ENCODE measurements around the gene ZNF865. TPM values are rescaled to one million over a fixed set of nuclear protein-coding genes. Genes with fewer than 3 reads are reported as not detected.

ZNF865 gene
- total RNA-seq, 3 donors from 2014 or later = 12.7 to 18.5 (median 13.2) TPM

- intact Hi-C loops (cut with DNase I, micrococcal nuclease) = no loop called here
- Histone ChIP-seq H3K4me3 (no peak overlapping the region), H3K9me3 (no peaks in the 10 kb centered on the region), H3K4me1 (ENCODE audit: low read depth) (peaks cover 8% of the 10 kb centered on the region), H3K36me3 (ENCODE audit: low read depth) (no peaks in the 10 kb centered on the region)
- peak; percentile 96 to 98 (median 97) for DNase-seq
- ATAC-seq = peak; percentile 97
- TF ChIP-seq CTCF (IDR thresholded peaks at IDR 0.05) = no peak
These were observed 18.3 kb upstream of the ZNF865 start for GRCh38 chr19:55586976-55587668.

GRCh38 chr19:55588738-55589137 is 16.7 kb upstream of the ZNF865 start:
- Histone ChIP-seq H3K9me3 (no peaks in the 10 kb centered on the region), H3K36me3 (ENCODE audit: low read depth) (no peaks in the 10 kb centered on the region), H3K4me1 (ENCODE audit: low read depth) (peaks cover 8% of the 10 kb centered on the region), H3K4me3 (no peak overlapping the region)
- no peak for TF ChIP-seq CTCF (IDR thresholded peaks at IDR 0.05)
- intact Hi-C loops (cut with DNase I, micrococcal nuclease) = no loop called here
- ATAC-seq (no peak), DNase-seq (no peak)

- no peak for TF ChIP-seq CTCF (IDR thresholded peaks at IDR 0.05)
- Histone ChIP-seq H3K4me1 (ENCODE audit: low read depth) (peaks cover 8% of the 10 kb centered on the region), H3K9me3 (no peaks in the 10 kb centered on the region), H3K4me3 (no peak overlapping the region), H3K36me3 (ENCODE audit: low read depth) (no peaks in the 10 kb centered on the region)
- ATAC-seq (no peak), DNase-seq (no peak)
- intact Hi-C loops (cut with DNase I, micrococcal nuclease) = no loop called here
These were observed 15.3 kb upstream of the ZNF865 start for GRCh38 chr19:55590109-55590508.

GRCh38 chr19:55590617-55591016 is 14.8 kb upstream of the ZNF865 start:
- Histone ChIP-seq H3K4me1 (ENCODE audit: low read depth) (peaks cover 8% of the 10 kb centered on the region), H3K36me3 (ENCODE audit: low read depth) (no peaks in the 10 kb centered on the region), H3K4me3 (no peak overlapping the region), H3K9me3 (no peaks in the 10 kb centered on the region)
- DNase-seq (peak in 1 of 3 donors; percentile 40), ATAC-seq (peak; percentile 33)
- no peak for TF ChIP-seq CTCF (IDR thresholded peaks at IDR 0.05)
- intact Hi-C loops (cut with DNase I, micrococcal nuclease) = no loop called here

GRCh38 chr19:55591555-55591954 is 13.9 kb upstream of the ZNF865 start:
- Histone ChIP-seq H3K36me3 (ENCODE audit: low read depth) (no peaks in the 10 kb centered on the region), H3K4me3 (no peak overlapping the region), H3K9me3 (no peaks in the 10 kb centered on the region), H3K4me1 (ENCODE audit: low read depth) (peaks cover 4% of the 10 kb centered on the region)
- ATAC-seq = no peak
- intact Hi-C loops (cut with DNase I, micrococcal nuclease) = no loop called here
- no peak for TF ChIP-seq CTCF (IDR thresholded peaks at IDR 0.05)
- DNase-seq = no peak
